HG02571 (cell line): ENCODE measurements around the gene ZNF397.
A peak's percentile ranks its signal among the peaks of the same experiment; 100 is the strongest.
"Not testable (repeated sequence)": the region's sequence is repeated elsewhere in the genome, so short reads cannot be mapped to it uniquely, and the experiment has no call there.

Experiments used
- ATAC-seq: cut with Tn5 transposase; IDR thresholded peaks from one replicate; pipeline ENCODE4 v1.9.1; 2021; ENCODE audit warnings: mild to moderate bottlenecking, moderate library complexity; ENCODE audit not compliant: unreplicated experiment

ZNF397 gene

DNA sequence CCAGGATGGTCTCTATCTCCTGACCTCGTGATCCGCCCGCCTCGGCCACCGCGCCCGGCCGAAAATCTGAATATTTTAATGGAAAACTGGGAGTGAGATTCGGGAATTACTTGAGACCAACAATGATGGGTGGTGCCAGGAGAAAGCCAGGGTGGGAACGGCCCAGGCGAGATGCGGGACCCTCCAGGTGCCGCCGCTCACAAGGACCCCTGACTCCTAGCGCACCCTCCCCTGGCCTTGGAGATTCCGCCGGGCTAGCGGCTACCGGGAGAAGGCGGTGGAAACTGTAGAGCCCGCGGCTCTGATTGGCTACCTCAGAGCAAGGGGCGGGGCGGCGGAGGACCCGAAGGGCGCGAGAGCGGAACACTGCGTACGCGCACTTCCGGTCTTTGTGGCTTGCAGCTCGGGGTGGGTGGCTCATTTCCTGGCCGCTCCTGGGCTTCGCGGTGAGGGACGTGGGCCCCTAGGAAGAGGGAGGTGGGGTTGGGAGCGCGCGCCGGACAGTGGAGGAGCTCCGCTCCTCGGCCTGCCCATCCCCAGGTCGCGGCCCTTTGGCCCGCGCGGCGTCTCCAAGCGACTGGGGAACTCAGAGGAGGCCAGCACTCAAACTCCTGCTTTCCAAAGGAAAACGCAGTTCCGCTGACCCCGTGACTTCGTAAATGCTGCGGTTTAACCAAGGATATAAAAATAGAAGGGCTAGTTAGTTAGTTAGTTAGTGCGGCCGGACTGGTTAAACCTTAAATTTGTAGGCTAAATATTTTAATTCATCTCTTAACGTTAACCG is at the start of gene ZNF397:
Gene ZNF397, plus strand, starts transcription at position 371 of the 784 bp plus-strand sequence. CDS start 1,437 bp downstream, outside the sequence.
- ATAC-seq: peak; percentile 99

DNA sequence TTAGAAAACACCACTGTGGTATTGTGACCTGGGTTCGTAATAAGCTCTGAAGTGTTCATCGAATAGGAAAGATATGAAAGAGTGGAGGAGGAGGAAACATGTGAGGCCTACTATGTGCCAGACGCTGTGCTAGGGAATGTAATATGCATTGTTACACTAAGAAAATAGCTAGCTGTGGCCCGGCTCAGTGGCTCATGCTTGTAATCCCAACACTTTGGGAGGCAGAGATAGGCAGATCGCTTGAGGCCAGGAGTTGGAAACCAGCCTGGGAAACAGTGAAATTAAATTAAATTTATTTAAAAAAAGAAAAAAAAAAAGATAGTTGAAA is 49.2 kb upstream of the ZNF397 start:
- no peak for ATAC-seq

DNA sequence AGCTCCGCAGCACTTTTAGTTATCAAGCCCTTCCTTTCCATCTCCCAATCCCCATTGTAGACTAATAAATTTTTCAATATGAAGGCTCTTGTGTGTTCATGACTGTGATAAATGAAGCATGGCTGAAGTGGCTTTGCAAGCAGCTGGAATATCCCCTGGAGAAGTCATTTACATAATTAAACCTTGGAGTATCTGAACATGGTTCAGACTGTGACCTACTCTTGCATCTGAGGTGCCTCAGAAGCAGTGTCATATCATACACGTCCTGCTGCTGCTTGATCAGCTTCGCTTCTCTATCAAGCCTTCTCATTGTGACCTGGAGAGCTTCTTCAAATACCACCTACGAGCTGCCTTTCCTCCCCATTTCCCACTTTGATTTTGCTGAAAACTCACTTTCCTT is 48.4 kb upstream of the ZNF397 start:
- no peak for ATAC-seq

DNA sequence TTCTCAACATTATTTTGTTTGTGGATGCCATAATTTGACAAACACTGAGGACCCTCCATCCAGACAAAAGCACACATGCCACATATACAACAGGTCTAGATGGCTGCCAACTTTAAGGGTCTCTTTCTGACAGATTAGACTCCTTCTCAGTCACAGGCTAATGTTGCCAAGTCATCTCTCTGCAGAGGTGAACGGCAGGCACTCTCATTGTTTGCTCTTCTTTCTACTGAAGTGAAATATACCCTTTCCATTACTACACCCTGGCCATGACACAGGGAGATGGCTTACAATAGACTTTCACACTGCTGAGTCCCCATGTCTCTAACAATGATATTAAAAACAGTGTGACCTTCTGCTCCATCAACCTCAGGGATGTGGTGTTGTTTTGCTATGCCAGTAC is 47.5 kb upstream of the ZNF397 start:
- no peak for ATAC-seq

DNA sequence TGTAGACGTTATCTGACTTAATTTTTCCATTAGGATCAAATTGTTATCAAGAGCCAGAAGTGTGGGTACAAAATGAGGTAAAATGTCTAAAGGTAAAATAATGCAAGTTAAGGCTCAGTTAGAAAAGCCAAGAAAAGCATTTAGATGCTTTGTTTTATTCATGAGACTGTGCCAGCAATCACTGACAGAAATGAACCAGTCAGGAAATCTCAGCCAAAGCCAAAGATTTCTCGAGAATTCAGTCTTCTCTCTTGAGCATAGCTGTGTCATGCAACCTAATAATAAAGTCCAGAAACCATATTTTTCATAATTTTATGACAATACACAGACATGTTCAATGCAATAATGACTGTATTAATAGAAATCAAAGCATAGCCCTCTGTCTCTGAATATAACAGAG is 43.5 kb upstream of the ZNF397 start:
- no peak for ATAC-seq

DNA sequence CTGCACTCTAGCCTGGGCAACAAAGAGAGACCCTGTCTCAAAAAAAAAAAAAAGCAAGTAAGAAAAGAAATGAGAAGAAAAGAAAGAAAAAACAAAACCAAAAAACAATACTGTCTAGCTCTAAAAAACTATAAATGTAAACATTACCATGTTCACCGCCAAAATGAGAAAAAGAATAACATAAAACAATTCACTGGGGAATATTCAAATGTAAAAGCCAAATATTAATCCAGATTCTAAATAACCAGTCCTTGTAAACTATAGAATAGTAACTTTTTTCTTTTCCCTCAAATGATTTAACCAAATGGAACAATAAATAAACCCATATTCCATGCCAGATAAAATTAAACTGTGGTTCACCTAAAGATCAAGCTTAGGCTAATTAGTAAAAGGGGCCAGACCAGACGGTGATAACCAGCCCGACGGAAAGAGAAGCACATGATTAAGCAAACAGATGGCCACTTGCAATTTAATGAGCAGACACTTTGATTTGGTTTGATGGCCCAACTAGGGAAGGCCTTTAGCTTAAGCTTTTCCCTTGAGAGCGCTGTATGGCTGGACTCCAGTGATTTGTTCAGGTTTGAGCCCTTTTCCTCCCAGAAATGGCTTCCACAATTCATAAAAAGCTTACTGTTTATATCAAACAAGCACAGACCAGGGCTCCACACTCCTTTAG is 39.4 kb upstream of the ZNF397 start:
- ATAC-seq: no peak

DNA sequence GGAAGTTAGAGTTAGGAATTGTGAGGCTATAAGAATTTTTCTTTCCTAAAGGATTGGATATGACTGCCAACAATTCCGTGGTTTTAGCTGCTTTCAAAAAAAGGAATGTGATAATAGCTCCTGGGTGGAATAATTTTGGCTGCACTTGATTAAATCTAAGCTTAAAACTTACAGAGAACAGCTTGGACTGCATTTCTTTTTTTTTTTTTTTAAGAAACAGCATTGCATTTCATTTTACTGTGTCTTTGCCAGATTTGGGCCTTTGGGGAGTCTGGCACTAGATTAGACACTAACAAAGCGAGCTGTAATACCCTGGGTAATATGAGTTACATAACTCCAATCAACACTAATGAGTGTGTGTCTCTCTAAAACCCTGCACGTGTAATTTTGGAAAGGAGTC is 37.8 kb upstream of the ZNF397 start:
- ATAC-seq: no peak

DNA sequence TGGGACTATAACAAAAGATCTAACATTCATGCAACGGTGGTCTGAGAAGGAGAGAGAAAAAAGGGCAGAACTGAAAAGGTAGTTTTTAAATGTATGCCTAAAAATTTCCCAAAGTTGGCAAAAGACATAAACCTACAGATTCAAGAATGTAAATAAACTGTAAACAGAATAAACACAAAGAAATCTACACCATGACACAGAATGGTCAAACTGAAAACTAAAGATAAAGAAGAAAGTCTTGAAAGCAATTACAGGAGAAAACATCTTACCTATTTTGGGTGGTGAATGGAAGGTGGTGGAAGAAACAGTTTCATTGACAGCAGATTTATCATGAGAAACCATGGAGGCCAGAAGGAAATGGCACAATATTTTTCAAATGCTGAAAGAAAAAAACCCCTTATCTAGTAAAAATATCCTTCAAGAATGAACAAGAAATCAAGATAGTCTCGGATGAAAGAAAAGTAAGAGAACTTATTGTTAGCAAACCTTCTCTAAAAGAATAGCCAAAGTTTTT is 35.6 kb upstream of the ZNF397 start:
- no peak for ATAC-seq

DNA sequence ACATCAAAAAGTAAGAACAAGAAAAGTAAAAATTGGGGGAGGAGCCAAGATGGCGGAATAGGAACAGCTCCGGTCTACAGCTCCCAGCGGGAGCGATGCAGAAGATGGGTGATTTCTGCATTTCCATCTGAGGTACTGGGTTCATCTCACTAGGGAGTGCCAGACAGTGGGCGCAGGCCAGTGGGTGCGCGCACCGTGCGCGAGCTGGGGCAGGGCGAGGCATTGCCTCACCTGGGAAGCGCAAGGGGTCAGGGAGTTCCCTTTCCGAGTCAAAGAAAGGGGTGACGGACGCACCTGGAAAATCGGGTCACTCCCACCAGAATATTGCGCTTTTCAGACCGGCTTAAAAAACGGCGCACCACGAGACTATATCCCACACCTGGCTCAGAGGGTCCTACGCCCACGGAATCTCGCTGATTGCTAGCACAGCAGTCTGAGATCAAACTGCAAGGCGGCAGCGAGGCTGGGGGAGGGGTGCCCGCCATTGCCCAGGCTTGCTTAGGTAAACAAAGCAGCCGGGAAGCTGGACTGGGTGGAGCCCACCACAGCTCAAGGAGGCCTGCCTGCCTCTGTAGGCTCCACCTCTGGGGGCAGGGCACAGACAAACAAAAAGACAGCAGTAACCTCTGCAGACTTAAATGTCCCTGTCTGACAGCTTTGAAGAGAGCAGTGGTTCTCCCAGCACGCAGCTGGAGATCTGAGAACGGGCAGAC is 34.9 kb upstream of the ZNF397 start:
- not testable (repeated sequence) for ATAC-seq

DNA sequence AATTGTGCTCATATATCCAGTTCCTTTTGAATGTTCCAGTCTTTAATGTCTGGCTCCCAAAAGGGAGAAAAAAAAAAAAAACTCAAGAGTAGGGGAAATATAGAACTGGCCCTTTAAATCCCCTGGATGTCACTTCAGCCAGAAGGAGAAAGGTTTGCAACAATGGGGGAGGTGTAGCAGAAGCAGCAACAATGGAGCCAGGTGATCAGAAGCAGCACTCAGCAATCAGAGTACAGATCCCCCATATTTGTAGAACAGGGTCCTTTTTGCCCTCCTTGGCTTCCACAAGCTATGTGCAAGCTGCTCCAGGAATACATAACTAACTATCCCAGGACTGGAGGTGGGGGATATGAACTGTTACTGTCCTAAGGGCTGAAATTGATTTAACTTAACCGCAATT is 25.8 kb upstream of the ZNF397 start:
- ATAC-seq: no peak

DNA sequence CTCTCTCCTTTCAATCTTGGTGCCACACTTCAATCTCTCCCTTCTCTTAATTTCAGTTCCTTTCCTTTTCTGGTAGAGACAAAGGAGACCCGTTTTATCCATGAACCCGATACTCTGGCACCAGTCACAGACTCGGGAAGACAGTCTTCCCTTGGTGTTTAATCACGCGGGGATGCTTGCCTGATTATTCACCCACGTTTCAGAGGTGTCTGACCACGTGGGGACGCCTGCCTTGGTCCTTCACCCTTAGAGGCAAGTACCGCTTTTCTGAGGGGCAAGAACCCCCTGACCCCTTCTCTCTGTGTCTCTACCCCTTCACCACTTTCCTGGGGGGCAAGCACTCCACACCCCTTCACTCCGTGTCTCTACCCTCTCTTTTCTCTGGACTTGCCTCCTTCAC is 24.2 kb upstream of the ZNF397 start:
- not testable (repeated sequence) for ATAC-seq

DNA sequence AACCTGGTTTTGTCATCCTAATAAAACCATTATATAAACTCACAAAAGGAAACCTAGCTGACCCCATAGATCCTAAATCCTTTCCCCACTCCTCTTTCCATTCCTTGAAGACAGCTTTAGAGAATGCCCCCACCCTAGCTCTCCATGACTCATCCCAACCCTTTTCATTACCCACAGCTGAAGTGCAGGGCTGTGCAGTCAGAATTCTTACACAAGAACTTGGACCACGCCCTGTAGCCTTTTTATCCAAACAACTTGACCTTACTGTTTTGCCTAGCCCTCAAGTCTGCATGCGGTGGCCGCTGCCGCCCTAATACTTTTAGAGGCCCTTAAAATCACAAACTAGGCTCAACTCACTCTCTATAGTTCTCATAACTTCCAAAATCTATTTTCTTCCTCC is 21.5 kb upstream of the ZNF397 start:
- not testable (repeated sequence) for ATAC-seq

DNA sequence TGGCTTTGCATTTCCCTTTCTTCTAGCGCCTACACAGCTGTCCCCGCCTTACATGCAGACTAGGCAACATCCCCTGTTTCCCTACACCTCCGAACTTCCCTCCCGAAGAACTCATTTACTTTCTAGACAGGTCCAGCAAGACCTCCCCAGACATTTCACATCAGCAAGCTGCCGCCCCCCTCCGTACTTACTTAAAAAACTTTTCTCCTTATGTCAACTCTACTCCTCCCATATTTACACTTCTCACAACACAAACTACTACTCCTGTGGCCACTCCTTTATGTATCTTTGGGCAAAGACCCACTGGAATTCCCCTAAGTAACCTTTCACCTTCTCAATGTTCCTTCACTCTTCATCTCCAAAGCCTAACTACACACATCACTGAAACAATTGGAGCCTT is 20.4 kb upstream of the ZNF397 start:
- no peak for ATAC-seq

DNA sequence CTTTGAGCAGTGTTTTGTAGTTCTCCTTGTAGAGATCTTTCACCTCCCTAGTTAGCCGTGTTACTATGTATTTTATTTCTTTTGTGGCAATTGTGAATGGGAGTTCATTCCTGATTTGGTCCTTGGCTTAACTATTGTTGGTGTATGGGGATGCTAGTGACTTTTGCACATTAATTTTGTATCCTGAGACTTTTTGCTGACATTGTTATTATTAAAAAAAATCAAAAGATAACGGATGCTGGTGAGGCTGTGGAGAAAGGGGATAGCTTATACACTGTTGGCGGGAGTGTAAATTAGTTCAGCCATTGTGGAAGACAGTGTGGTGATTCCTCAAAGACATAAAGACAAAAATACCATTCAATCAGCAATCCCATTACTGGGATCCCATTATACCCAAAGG is 17.0 kb upstream of the ZNF397 start:
- no peak for ATAC-seq

DNA sequence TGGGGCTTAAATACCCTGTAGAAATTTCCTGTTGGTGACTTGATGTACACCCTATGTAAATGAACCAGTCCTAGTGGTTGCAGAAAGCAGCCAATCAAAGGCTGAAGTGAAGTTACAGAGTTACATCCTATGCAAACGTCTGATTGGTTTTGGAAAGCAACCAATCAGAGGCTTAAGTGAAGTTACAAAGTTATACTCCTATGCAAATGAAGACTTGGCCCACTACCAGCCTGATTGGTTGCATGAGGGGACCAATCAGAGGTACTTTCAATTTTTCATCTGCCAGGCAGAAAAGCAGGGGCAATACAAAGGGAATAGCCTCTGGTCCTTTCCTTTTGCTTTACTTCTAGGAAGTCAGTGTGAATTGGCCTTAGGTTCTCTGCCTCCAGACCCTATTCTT is 13.6 kb upstream of the ZNF397 start:
- no peak for ATAC-seq

DNA sequence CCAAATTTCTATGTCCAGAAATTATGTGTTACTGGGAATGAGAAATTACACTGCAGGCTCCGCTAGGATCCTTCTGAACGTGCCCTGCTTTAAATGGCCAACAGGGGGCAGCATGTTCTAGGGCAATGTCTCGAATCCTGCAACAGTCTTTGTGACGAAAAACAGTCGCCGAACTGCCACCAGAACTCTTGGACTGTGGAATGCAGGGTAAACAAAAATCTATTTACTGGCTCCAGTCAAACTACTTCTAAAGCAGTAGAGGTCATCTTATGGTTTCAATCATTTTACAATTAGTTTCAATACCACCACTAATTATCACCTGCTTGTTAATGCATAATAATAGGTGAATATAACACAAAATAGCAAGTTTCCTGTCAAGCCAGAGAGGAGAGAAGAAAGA is 9.8 kb upstream of the ZNF397 start:
- peak; percentile 74 for ATAC-seq

DNA sequence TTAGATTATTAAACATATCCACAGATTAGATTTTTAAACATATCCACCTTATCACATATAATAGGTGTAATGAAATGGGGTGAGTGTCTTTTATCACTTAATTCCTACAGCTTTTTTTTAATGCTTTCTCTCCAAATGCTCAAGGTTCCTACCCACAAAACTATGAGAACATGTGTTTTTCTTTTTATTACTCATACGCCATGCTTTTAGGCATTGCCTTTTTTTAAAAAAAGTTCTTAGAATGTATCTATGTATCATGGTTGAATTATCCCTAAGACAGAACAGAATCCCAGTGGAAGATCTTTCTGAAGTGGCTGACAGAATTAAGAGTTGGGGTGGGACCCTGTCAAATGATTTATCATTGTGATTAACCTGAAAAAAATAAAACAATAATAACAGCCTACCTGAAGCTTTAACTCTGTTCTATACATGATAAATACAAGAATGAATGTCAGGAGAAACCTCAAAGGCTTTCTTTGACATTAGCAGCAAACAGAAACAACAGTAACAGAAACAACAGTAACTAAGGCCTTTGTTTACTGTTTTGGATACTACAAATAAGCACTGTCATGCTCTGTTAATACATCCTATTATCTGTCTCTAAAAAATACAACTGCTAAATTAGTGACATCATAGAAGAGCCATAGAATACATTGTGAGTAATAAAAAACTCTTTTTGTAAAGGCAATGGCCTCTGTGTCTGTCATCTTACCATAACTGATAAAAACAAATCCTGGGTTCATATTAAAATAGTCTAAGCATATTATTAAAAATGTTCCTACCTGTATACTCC is 4.1 kb upstream of the ZNF397 start:
- ATAC-seq: no peak

DNA sequence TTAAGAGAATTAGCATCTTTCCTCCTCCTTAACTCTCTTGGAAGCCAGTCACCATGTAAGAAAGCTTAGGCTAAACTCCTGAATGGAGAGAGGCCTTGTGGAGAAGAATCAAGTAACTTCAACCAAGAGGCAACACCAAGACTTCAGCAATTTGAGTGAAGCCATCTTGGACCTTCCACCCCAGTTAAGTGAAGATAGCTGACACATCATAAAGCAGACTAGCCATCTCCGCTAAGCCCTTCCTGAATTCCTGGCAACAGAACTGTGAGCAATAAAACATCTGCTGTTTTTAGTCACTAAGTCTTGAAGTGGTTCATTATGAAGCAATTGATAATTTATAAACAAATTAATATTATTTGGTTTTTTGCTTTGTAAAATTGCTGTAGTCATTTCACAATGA is 1.5 kb upstream of the ZNF397 start:
- ATAC-seq: no peak

DNA sequence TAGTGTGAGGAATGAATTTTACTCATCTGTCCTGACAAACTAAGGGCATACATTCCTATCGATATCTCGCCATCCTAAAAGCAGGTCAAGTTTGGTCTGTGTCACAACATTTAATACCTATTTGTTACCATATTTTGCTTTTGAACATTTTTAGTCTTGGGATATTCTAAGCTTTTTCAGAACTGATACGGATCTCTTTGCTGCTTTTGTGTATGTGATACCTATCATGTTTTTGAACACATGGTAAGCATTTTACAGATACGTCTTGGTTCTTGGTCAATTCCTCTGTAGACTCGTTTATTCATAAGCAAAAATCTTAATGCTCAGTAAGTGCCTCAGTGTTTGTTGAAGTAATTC is 592 bp downstream of the ZNF397 start:
- no peak for ATAC-seq

DNA sequence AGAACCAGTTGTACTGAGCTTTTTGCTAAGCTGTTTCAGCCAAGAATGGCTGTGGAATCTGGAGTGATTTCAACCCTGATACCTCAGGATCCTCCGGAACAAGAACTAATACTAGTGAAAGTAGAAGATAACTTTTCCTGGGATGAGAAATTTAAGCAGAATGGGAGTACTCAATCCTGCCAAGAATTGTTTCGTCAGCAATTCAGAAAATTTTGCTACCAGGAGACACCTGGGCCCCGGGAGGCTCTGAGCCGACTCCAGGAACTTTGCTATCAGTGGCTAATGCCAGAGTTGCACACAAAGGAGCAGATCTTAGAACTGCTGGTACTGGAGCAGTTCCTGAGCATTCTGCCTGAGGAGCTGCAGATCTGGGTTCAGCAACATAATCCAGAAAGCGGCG is 1.6 kb downstream of the ZNF397 start:
- ATAC-seq: no peak

DNA sequence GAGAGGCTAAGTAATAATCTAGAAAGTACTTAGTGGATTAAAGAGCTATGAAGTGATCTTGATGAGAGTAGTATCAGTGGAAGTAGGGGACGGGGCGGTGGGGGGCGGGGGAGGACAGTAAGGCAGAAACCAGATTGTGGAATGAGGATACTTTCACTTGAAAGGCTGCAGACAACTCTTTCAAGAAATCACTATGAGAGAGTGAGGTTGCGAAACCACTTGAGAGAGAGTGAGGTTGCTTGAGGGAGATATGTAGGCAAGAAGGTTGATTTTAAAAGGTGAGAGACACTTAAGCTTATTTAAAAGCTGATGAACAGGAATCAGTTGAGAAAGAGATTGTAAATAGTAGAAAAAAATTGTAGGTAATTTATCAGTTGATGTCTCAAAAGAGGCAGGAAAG is 3.8 kb downstream of the ZNF397 start:
- ATAC-seq: no peak
